ENCODE results near the gene ZNF286A. TPM values are rescaled to one million over a fixed set of nuclear protein-coding genes. Genes with fewer than 3 reads are reported as not detected.
"Not testable (repeated sequence)": the region's sequence is repeated elsewhere in the genome, so short reads cannot be mapped to it uniquely, and the experiment has no call there.

Gene ZNF286A
- total RNA-seq, 1 donor from 2014 or later: 27.8 TPM

DNA sequence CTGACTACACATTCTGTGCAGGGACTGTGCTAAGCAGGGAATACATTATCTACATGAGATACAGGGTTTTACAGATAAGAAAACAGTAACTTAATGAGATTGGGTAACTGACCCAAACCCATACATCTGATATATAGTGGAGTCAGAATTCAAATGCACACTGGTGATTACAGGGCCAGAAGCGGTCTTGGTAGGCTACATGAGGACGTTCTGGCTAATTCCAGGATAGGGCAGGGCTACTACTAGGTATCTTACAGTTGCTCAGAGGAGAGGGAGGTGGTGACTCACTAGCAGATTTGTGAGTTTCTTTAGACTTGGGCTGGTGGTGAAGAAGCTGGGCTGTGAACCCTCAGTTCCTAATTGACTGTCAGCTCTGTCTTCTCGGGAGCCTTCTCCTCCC, 36.9 kb upstream of the ZNF286A start:
- Mint-ChIP-seq H3K27me3 (ENCODE audit: low read depth) (no peaks in the 10 kb centered on the region), H3K4me3 (ENCODE audit: low read depth) (no peak overlapping the region), H3K36me3 (ENCODE audit: low read depth) (peaks cover 18% of the 10 kb centered on the region), H3K9me3 (no peaks in the 10 kb centered on the region), H3K27ac (no peak overlapping the region), H3K4me1 (ENCODE audit: low read depth) (peaks cover 6% of the 10 kb centered on the region)
- no peak for DNase-seq (ENCODE audit: low spot score)
- intact Hi-C loops (cut with micrococcal nuclease): no loop called here

DNA sequence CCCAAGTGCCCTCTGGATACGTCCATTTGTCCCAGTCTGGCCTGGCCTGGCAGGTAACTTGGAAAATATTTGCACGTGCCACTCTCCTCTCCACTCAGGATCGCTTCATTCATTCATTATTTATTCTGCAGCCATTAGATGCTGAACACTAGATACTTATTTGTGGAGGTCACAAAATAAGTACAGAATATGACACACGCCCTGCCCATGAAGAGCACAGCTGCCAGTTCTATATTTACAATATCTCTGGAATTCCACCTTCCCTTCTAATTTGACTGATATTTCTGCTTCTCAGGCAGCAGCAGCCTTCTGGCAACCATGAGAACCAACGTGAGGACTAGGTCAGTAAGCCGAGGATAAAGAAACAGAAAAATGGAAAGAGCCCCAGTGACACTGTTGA, 36.4 kb upstream of the ZNF286A start:
- intact Hi-C loops (cut with micrococcal nuclease): no loop called here
- no peak overlapping the region for H3K27ac Mint-ChIP-seq
- no peak overlapping the region for H3K4me3 Mint-ChIP-seq (ENCODE audit: low read depth)
- no peaks in the 10 kb centered on the region for H3K27me3 Mint-ChIP-seq (ENCODE audit: low read depth)
- H3K9me3 Mint-ChIP-seq: no peaks in the 10 kb centered on the region
- peaks cover 6% of the 10 kb centered on the region for H3K4me1 Mint-ChIP-seq (ENCODE audit: low read depth)
- DNase-seq (ENCODE audit: low spot score): no peak
- H3K36me3 Mint-ChIP-seq (ENCODE audit: low read depth): peaks cover 17% of the 10 kb centered on the region

DNA sequence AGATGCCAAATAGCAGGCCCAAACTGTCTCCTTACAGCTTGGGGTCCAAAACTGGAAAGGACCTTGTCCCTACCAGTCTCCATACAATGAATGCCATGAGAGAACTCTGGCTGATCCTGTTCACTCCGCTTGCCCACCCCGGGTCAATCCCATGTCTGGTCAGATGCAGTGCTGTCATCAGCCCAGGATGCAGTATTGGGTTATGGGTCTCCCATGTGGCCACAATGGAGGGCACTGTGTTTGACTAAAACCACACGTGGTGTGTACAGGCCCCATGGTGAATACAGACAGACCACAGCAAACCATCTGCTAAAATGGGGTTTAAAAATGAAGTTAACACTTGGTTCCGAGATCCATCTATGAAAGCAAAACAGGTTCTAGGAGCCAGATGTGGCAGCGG, 35.9 kb upstream of the ZNF286A start:
- H3K36me3 Mint-ChIP-seq (ENCODE audit: low read depth): peaks cover 13% of the 10 kb centered on the region
- H3K4me3 Mint-ChIP-seq (ENCODE audit: low read depth): no peak overlapping the region
- no peaks in the 10 kb centered on the region for H3K27me3 Mint-ChIP-seq (ENCODE audit: low read depth)
- no peak overlapping the region for H3K27ac Mint-ChIP-seq
- no peak for DNase-seq (ENCODE audit: low spot score)
- no peaks in the 10 kb centered on the region for H3K9me3 Mint-ChIP-seq
- H3K4me1 Mint-ChIP-seq (ENCODE audit: low read depth): peaks cover 6% of the 10 kb centered on the region
- intact Hi-C loops (cut with micrococcal nuclease): no loop called here

DNA sequence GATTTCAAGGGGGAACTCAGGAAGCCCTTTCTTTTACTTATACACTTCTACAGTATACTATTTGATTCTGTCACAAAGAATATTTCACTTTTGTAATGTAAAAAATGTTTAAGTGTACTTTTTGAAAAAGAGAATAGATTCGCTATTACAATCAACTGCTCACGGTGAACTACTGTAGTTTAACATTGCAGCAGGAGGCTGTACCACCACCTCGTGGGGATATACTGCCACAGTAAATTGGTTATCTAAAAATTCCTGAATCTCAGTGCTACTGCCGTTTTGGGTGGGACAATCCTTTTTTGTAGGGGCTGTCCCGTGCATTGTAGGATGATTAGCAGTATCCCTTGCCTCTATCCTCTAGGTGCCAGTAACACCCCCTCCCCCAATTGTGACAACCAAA, 30.0 kb upstream of the ZNF286A start:
- H3K4me3 Mint-ChIP-seq (ENCODE audit: low read depth); H3K9me3 Mint-ChIP-seq; intact Hi-C loops (cut with micrococcal nuclease); H3K27me3 Mint-ChIP-seq (ENCODE audit: low read depth); H3K4me1 Mint-ChIP-seq (ENCODE audit: low read depth); H3K36me3 Mint-ChIP-seq (ENCODE audit: low read depth); H3K27ac Mint-ChIP-seq; DNase-seq (ENCODE audit: low spot score): not testable (repeated sequence)

- H3K4me1 Mint-ChIP-seq (ENCODE audit: low read depth); H3K27me3 Mint-ChIP-seq (ENCODE audit: low read depth); H3K9me3 Mint-ChIP-seq; H3K27ac Mint-ChIP-seq; DNase-seq (ENCODE audit: low spot score); intact Hi-C loops (cut with micrococcal nuclease); H3K4me3 Mint-ChIP-seq (ENCODE audit: low read depth): not testable (repeated sequence)
- peaks cover 25% of the 10 kb centered on the region for H3K36me3 Mint-ChIP-seq (ENCODE audit: low read depth)
These were observed 24.9 kb upstream of the ZNF286A start for GRCh38 chr17:15674640-15675039.

GRCh38 chr17:15675991-15676390, 23.6 kb upstream of the ZNF286A start:
- H3K27ac Mint-ChIP-seq; H3K9me3 Mint-ChIP-seq; DNase-seq (ENCODE audit: low spot score); H3K4me3 Mint-ChIP-seq (ENCODE audit: low read depth); intact Hi-C loops (cut with micrococcal nuclease); H3K4me1 Mint-ChIP-seq (ENCODE audit: low read depth); H3K27me3 Mint-ChIP-seq (ENCODE audit: low read depth): not testable (repeated sequence)
- H3K36me3 Mint-ChIP-seq (ENCODE audit: low read depth): peaks cover 31% of the 10 kb centered on the region

DNA sequence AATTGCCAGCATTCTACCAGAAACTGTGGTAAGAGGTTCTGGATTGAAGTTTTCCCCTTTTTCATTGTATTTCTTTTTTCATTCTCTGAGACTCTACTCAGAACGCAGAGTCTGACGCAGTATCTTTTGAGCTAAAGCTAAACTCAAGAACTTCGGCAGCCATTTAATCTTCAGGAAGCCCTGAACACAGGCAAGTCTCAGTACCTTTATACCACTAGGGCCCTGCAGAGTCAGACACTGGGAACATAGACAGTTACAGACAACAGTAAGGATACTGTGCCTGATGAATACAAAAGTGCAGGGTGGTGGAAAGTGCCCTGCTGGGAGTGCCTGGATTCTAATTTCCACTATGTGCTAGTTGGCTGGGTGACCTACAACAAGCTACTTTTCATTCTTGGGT, 16.4 kb upstream of the ZNF286A start:
- H3K4me1 Mint-ChIP-seq (ENCODE audit: low read depth): peaks cover 23% of the 10 kb centered on the region
- H3K27me3 Mint-ChIP-seq (ENCODE audit: low read depth); H3K27ac Mint-ChIP-seq; DNase-seq (ENCODE audit: low spot score); intact Hi-C loops (cut with micrococcal nuclease); H3K9me3 Mint-ChIP-seq: not testable (repeated sequence)
- peak overlapping the region; percentile 92 for H3K4me3 Mint-ChIP-seq (ENCODE audit: low read depth)
- peaks cover 13% of the 10 kb centered on the region for H3K36me3 Mint-ChIP-seq (ENCODE audit: low read depth)

GRCh38 chr17:15683824-15684478, 15.6 kb upstream of the ZNF286A start, which contains the start of gene TRIM16:
Gene TRIM16, minus strand, starts transcription at chr17:15684311. Its CDS starts 32,702 bp downstream, at chr17:15651609.
- DNase-seq (ENCODE audit: low spot score): peak; percentile 74
- peak within 1 kb of the TSS; percentile 92 for H3K4me3 Mint-ChIP-seq (ENCODE audit: low read depth)
- H3K27me3 Mint-ChIP-seq (ENCODE audit: low read depth); H3K36me3 Mint-ChIP-seq (ENCODE audit: low read depth); H3K9me3 Mint-ChIP-seq; intact Hi-C loops (cut with micrococcal nuclease): not testable (repeated sequence)
- H3K4me1 Mint-ChIP-seq (ENCODE audit: low read depth): peaks cover 23% of the 10 kb centered on the region
- H3K27ac Mint-ChIP-seq: peak within 1 kb of the TSS; percentile 90

DNA sequence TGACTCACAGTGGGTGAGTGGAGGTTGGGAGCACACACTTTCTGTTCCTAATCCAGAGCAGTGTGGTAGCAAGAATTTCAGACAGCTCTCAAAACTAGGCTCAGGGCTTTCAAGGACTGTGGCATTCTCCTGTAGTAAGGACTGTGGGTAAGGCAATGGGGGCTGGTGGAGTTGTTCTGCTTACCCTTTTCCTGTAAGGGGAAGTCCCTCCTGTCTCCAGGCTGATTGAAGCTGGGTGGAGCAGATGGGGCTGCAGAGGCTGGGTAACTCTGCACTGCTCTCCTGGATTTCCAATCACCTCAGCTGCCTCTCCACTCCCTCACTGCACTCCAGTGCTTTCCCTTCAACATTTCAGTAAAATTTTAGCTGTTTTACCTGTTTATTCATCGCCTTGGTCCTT, 12.1 kb upstream of the ZNF286A start:
- H3K9me3 Mint-ChIP-seq; H3K36me3 Mint-ChIP-seq (ENCODE audit: low read depth); H3K4me3 Mint-ChIP-seq (ENCODE audit: low read depth); H3K27me3 Mint-ChIP-seq (ENCODE audit: low read depth); H3K27ac Mint-ChIP-seq; DNase-seq (ENCODE audit: low spot score); intact Hi-C loops (cut with micrococcal nuclease): not testable (repeated sequence)
- H3K4me1 Mint-ChIP-seq (ENCODE audit: low read depth): peaks cover 19% of the 10 kb centered on the region

GRCh38 chr17:15698967-15699366, 585 bp upstream of the ZNF286A start:
- peak overlapping the region; percentile 61 for H3K27ac Mint-ChIP-seq
- H3K4me1 Mint-ChIP-seq (ENCODE audit: low read depth): peaks cover 12% of the 10 kb centered on the region
- intact Hi-C loops (cut with micrococcal nuclease); H3K27me3 Mint-ChIP-seq (ENCODE audit: low read depth); H3K9me3 Mint-ChIP-seq; DNase-seq (ENCODE audit: low spot score): not testable (repeated sequence)
- H3K4me3 Mint-ChIP-seq (ENCODE audit: low read depth): peak overlapping the region; percentile 80
- H3K36me3 Mint-ChIP-seq (ENCODE audit: low read depth): peaks cover 26% of the 10 kb centered on the region

DNA sequence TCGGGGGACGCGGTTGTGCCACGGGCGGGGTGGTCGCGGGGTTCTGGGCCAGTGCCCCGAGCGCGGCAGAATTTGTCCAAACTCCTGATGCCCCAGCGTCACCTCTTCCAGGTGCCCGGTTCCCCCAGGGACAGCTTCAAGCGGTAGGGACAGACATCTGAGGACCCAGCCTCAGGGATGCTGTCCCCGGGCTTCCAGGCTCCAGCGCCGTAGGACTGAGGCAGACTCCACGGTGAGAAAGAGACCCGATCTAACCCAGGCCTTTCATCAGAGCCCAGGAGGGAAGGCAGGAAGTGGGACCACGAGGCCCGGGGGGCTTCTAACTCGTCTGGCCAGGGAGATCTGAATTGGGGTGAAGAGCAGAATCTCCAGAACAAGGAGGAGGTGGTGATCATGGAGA, 385 bp downstream of the ZNF286A start:
- intact Hi-C loops (cut with micrococcal nuclease); H3K9me3 Mint-ChIP-seq; H3K27me3 Mint-ChIP-seq (ENCODE audit: low read depth); DNase-seq (ENCODE audit: low spot score): not testable (repeated sequence)
- H3K27ac Mint-ChIP-seq: peak overlapping the region; percentile 46
- H3K36me3 Mint-ChIP-seq (ENCODE audit: low read depth): peaks cover 33% of the 10 kb centered on the region
- peaks cover 12% of the 10 kb centered on the region for H3K4me1 Mint-ChIP-seq (ENCODE audit: low read depth)
- peak overlapping the region; percentile 80 for H3K4me3 Mint-ChIP-seq (ENCODE audit: low read depth)

DNA sequence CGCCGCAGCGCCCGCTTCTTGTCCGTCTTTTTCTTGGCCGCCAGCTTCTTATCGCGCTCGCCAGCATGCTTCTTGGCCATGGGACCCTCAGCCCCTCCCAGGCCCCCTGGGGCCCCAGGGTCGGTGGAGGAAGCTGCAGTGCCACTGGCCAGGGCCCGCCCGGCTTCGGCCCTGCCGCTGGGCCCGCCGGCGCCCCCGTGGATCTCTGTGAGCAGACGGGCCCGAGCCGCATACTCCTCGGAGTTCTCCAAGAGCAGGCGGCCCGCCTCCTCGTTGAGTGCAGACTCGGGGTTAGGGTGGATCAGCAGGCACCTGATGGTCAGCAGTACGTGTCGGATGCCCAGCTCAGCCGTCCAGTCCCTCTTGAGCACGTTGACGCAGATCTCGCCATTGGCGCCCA, 4.7 kb downstream of the ZNF286A start:
- H3K36me3 Mint-ChIP-seq (ENCODE audit: low read depth): peaks cover 71% of the 10 kb centered on the region
- H3K27ac Mint-ChIP-seq; H3K27me3 Mint-ChIP-seq (ENCODE audit: low read depth); DNase-seq (ENCODE audit: low spot score); H3K4me3 Mint-ChIP-seq (ENCODE audit: low read depth); H3K4me1 Mint-ChIP-seq (ENCODE audit: low read depth); intact Hi-C loops (cut with micrococcal nuclease): not testable (repeated sequence)
- peaks cover 34% of the 10 kb centered on the region for H3K9me3 Mint-ChIP-seq

DNA sequence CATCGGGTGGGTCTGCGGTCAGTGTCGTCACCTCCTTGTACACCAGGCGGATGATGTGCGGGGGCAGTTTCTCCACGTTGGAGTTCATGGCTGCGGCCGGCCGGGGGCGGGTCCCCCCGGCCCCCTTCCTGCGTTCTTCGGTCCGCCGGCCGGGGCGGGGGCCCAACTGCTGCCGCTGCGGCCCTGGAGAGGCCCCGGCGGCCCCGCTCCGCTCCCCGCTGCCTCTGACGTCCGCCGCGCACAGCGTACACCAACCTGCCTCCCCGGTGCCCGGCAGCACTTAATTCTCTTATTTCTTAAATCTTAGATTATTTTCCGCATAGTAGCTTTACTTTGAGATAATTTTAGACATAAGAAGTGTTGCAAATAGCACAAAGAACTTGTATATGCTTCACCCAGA, 5.3 kb downstream of the ZNF286A start:
- H3K4me1 Mint-ChIP-seq (ENCODE audit: low read depth); H3K27me3 Mint-ChIP-seq (ENCODE audit: low read depth); H3K4me3 Mint-ChIP-seq (ENCODE audit: low read depth); H3K27ac Mint-ChIP-seq; intact Hi-C loops (cut with micrococcal nuclease); DNase-seq (ENCODE audit: low spot score): not testable (repeated sequence)
- H3K9me3 Mint-ChIP-seq: peaks cover 40% of the 10 kb centered on the region
- peaks cover 76% of the 10 kb centered on the region for H3K36me3 Mint-ChIP-seq (ENCODE audit: low read depth)

- H3K27me3 Mint-ChIP-seq (ENCODE audit: low read depth); H3K4me1 Mint-ChIP-seq (ENCODE audit: low read depth); intact Hi-C loops (cut with micrococcal nuclease); H3K27ac Mint-ChIP-seq; DNase-seq (ENCODE audit: low spot score); H3K4me3 Mint-ChIP-seq (ENCODE audit: low read depth): not testable (repeated sequence)
- H3K36me3 Mint-ChIP-seq (ENCODE audit: low read depth): peaks cover 68% of the 10 kb centered on the region
- H3K9me3 Mint-ChIP-seq: peaks cover 48% of the 10 kb centered on the region
These were observed 9.3 kb downstream of the ZNF286A start for GRCh38 chr17:15708879-15709278.
